Measurements from ENCODE around the gene GEMIN5.

The GEMIN5 gene

DNA sequence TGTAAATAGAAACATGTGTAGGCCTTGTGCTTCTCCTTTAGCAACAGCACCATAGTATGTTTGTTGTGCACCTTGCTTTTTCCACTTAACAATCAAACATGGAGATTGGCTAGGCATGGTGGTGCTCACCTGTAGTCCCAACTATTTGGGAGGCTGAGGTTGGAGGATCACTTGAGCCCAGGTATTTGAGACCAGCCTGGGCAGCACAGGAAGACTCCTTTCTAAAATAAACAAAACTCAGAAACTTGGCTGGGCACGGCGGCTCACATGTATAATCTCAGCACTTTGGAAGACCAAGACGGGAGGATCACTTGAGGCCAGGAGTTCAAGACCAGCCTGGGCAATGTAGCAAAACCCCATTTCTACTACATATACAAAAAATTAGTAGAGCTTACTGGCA, 86.7 kb downstream of the GEMIN5 start:
- Mint-ChIP-seq H3K36me3 (ENCODE audit: low read depth) (no peaks in the 10 kb centered on the region), H3K27me3 (no peaks in the 10 kb centered on the region), H3K4me1 (ENCODE audit: low read depth) (peaks cover 19% of the 10 kb centered on the region), H3K4me3 (no peak overlapping the region), H3K9me3 (no peaks in the 10 kb centered on the region), H3K27ac (no peak overlapping the region)

DNA sequence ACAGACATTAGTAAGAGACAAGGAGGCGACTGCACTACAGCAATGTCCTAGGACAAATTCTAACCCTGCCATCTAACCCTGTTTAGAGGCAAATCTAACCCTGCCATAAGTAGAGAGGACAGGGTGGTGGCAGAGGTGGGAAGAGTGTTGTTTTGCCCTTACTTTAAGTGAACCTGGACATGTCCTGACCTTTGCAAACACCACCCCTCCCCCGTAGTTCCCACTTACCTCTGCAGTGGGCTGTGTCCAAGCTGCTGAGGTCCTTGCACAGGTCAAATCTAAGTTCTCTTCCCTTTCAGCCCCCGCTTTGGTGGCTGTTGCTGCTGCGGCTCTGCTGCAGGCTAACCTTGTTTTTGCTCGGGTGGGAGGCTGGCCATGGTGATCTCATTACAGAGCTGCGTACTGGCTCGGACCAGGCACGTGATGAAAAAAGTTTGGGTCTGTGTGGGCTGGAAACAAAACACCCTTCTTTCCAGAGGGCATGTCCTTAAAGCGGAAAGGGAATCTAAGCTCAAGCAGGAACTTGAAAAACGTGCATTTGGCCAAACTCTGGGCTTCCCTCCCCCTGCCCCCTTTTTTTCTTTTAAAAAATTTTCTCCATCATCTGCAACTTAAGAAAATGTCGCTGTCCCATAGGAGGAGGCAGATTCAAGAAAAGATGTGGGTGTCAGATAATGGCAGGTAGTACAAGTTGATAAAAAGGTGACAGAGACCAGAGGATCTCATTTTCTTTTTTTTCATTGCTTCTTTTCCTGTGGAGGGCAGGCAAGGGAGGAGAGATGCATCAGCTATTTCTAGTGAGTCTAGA, 87.6 kb downstream of the GEMIN5 start, which contains the start of gene FAXDC2:
FAXDC2 (minus strand) TSS at position 349 of the 808 bp plus-strand sequence. CDS start 12,425 bp downstream, outside the sequence.
- Mint-ChIP-seq H3K27me3 (no peaks in the 10 kb centered on the region), H3K4me1 (ENCODE audit: low read depth) (peaks cover 19% of the 10 kb centered on the region), H3K4me3 (no peak within 1 kb of the TSS), H3K9me3 (no peaks in the 10 kb centered on the region), H3K27ac (no peak within 1 kb of the TSS), H3K36me3 (ENCODE audit: low read depth) (no peaks in the 10 kb centered on the region)

DNA sequence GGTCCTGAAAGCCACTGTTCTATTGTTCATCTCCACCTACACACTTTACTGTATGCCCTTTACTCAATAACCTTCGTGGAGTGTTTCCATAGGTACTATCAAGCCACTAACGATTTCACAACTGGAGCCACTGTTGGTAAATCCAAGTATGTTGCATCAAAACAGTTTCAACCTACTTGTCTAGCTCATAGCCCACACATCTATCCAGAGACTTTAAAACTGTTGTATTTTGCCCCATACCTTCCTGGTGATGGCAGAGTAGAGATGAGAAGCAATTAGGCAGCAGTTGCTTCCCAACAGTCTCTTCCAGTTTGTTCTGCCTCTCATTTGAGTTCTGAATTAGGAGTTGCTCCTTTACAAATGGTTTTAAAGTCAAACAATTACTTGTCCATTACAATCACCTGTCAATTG, 88.2 kb downstream of the GEMIN5 start:
- Mint-ChIP-seq H3K36me3 (ENCODE audit: low read depth) (no peaks in the 10 kb centered on the region), H3K27ac (no peak overlapping the region), H3K27me3 (no peaks in the 10 kb centered on the region), H3K4me3 (no peak overlapping the region), H3K9me3 (no peaks in the 10 kb centered on the region), H3K4me1 (ENCODE audit: low read depth) (peaks cover 19% of the 10 kb centered on the region)

DNA sequence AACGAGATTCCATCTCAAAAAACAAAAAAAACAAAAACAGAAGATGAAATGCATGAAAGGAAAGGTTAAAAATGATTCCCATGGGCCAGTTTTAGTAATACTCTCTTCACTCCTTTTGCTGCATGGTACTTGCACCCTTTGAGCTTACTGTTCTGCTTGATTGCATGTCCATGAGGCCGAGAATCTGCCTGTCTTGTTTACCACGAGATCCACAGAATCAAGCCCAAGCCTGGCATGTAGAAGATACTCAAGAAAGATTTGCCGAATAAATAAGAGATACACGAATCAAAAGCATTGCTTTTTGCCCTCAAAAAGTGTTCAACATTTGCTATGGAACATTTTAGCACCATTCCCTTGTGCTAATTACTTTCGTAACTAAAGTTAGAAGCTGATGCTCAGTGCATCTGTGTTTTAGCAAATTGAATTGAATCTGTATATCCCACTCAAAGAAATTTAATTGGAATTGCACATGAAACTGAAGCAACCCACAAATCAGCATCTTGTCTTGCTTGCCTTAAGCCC, 88.7 kb downstream of the GEMIN5 start:
- no peaks in the 10 kb centered on the region for H3K27me3 Mint-ChIP-seq
- no peak overlapping the region for H3K4me3 Mint-ChIP-seq
- H3K4me1 Mint-ChIP-seq (ENCODE audit: low read depth): peaks cover 19% of the 10 kb centered on the region
- H3K36me3 Mint-ChIP-seq (ENCODE audit: low read depth): no peaks in the 10 kb centered on the region
- H3K27ac Mint-ChIP-seq: no peak overlapping the region
- no peaks in the 10 kb centered on the region for H3K9me3 Mint-ChIP-seq

DNA sequence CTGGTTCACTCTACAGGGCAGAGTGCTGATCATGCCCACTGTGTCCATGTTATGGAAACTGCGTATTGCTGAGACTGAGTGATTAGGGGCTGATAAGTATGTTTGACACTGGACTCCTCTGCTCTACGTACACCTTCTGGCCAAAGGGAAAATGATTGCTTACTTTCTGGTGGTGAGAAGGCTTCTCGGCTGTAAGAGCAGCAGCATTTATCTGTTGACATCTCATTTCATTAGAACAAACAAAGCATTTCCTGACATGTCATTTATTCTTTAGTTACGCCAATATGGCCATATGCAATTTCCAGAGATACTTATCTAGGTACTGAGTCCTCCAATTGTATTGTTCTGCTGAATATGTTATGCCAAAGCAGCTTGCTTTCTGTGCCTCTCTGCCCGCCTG, 93.2 kb downstream of the GEMIN5 start:
- peaks cover 8% of the 10 kb centered on the region for H3K4me1 Mint-ChIP-seq (ENCODE audit: low read depth)
- no peak overlapping the region for H3K27ac Mint-ChIP-seq
- no peaks in the 10 kb centered on the region for H3K9me3 Mint-ChIP-seq
- H3K4me3 Mint-ChIP-seq: no peak overlapping the region
- H3K36me3 Mint-ChIP-seq (ENCODE audit: low read depth): no peaks in the 10 kb centered on the region
- no peaks in the 10 kb centered on the region for H3K27me3 Mint-ChIP-seq

- H3K4me3 Mint-ChIP-seq: no peak overlapping the region
- no peaks in the 10 kb centered on the region for H3K27me3 Mint-ChIP-seq
- no peaks in the 10 kb centered on the region for H3K9me3 Mint-ChIP-seq
- H3K4me1 Mint-ChIP-seq (ENCODE audit: low read depth): no peaks in the 10 kb centered on the region
- no peak overlapping the region for H3K27ac Mint-ChIP-seq
- peaks cover 3% of the 10 kb centered on the region for H3K36me3 Mint-ChIP-seq (ENCODE audit: low read depth)
Measured at GRCh38 chr5:154842689-154843530, 95.1 kb downstream of the GEMIN5 start.

DNA sequence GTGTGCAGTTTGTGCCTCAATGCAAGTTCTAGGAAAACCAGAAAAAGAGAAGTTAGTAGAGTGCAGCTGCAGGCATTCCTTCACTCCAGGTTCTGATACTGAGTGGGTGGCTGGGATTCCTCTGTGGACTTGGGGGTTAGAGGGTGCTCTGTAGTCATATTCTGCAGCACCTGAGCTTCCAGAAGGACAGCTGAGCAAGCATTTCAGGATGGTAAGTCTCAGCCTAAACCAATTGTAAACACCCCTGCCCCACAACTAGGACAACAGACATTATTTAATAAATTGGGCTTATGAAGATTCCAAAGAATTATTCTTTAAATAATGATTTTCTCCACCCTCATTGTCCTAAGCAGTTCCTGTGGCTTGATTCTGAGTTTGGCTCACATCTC, 96.7 kb downstream of the GEMIN5 start:
- H3K27me3 Mint-ChIP-seq: no peaks in the 10 kb centered on the region
- H3K9me3 Mint-ChIP-seq: no peaks in the 10 kb centered on the region
- no peaks in the 10 kb centered on the region for H3K4me1 Mint-ChIP-seq (ENCODE audit: low read depth)
- H3K4me3 Mint-ChIP-seq: no peak overlapping the region
- H3K36me3 Mint-ChIP-seq (ENCODE audit: low read depth): peaks cover 3% of the 10 kb centered on the region
- H3K27ac Mint-ChIP-seq: no peak overlapping the region

DNA sequence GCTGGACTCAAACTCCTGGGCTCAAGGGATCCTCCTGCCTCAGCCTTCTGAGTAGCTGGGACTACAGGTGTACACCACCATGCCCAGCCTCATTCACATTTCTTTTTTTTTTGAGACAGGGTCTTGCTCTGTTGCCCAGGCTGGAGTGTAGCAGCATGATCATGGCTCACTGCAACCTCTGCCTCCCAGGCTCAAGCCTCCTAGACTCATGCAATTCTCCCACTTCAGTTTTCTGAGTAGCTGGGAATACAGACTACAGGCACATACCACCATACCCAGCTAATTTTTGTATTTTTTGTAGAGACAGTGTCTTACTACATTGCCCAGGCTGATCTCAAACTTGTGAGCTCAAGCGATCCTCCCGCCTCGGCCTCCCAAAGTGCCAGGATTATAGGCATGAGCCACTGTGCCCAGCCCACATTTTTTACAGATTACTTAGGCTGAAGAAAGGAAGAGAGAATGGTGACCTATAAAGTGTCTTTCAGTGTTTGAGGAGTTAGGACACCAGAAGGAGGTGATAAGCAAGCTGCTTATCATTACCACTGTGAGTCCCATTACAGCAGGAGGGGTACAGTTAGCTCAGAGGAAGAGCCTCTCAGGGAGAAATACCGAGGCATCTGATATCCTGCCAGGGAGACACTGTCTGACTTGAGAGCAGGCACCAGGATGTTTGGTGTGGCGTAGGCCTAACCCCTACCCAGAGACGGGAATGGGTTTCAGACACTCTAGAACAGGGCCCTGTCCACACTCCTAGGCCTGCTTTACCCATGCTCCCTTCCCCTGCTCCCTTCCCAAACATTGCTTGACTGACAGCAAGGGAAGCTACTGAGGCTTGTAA, 97.4 kb downstream of the GEMIN5 start:
- no peak overlapping the region for H3K4me3 Mint-ChIP-seq
- H3K36me3 Mint-ChIP-seq (ENCODE audit: low read depth): peaks cover 3% of the 10 kb centered on the region
- H3K9me3 Mint-ChIP-seq: no peaks in the 10 kb centered on the region
- H3K27me3 Mint-ChIP-seq: no peaks in the 10 kb centered on the region
- no peak overlapping the region for H3K27ac Mint-ChIP-seq
- no peaks in the 10 kb centered on the region for H3K4me1 Mint-ChIP-seq (ENCODE audit: low read depth)
